ENCODE data around the gene LRMDA.
"Not testable (repeated sequence)": the region's sequence is repeated elsewhere in the genome, so short reads cannot be mapped to it uniquely, and the experiment has no call there.

The LRMDA gene

DNA sequence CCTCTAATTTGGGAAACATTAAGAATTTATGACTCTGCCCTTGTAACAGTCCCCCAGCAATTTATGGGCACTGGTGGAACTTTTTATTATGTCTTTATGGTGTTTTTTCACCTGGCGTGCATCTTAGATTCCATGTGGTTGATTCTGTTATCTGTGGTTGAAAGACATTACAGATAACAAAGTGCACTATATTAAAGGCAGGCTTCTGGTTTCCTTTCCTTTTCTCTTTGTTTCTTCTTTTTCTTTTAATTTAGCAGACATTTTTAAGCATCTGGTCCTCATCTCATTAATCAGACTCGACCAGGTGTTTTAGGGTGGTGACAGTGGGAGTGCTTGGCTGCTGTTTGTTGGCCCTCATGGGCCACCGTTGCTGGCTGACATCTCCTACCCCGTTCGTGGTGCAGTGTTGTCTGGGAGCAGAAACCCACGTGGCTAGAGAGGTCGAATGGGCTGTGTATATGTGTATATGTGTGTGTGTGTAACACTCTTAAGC, 77.4 kb downstream of the LRMDA start:
- DNase-seq, result no peak

DNA sequence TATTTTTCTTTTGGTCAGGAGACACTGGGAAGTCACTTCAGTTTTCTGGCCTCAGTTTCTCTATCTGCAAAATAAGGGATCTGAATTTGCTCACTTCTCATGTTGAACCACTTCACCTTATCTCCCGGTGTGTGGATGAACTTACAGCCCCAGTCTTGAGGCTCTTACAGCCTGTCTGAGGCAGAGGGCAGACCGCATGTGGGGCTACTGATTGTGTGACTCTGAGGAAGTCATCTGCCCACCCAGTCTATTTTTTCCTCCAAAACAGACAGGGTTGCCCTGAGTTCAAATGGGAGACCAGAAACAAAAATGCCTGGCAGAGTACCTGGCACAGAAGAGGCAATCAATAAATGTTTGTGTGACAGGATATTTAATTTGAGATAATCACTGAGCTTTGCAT, 78.3 kb downstream of the LRMDA start:
- DNase-seq, result no peak

DNA sequence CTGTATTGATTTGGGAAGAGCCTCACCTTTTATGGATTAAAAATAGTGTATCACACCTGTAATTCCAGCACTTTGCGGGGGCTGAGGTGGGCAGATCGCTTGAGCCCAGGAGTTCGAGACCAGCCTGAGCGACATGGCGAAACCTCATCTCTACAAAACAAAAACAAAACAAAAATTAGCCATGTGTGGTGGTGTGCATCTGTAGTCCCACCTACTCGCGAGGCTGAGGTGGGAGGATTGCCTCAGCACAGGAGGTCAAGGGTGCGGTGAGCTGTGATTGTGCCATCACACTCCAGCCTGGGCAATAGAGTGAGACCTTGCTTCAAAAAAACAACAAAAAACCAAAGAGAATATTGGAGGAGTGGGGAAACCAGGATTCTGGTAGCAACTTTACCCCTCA, 79.6 kb downstream of the LRMDA start:
- DNase-seq, result no peak

DNA sequence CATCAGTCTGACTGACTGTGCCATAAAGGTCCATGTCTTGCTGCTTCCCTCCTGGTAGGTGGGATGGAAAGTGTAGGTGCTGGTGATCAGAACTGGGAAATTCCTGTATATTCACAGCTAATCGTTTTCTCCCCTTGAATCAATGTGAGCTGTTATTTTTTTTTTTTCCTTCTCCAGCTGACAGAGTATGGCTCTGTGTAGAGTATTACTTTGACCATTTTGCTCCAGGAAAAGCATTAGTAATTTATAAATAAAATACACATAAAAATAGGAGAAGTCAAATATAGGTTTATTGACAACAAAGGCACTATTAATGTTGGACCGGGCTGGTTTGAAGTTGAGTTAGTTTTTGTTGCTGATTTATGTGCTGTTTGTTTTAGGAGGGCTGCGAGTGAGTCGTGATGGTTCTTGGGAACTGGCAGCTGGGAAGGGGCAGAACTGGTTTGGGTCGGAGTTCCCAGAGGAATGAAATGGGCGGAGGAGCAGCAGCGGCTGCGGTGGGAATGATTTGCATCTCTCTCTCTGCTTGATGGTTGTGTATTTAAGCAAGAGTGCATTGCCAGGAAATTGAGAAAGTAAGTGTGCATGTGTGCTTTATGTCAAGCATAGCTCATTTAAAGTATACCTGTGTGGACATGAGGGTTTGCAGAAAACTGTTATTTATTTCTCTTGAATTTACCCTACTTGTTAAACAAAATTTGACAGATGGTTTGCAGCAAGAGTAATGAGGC, 80.9 kb downstream of the LRMDA start:
- DNase-seq, result peak; percentile 53

DNA sequence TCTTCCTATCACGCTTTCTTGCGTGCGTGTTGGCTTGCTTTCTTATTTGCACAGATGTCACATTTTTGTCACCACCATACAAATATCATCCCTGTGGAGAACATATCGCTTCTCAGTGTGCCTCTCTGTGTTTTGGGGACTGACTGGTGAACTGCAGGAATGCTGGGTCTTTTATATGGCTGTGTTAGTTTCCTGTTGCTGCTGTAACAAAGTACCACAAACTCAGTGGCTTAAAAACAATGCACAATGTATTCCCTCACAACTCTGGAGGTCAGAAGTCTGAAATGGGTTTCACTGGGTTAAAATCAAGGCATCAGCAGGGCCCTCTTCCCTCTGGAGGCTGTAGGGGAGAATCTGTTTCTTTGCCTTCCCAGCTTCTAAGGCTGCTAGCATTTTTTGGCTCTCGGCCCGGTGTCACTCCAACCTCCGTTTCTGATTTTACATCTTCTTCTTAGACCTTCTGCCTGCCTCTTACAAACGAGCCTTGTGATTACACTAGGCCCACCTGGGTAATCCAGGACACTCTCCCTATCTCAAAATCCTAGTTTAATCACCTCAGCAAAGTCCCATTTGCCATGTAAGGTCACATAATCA, 82.0 kb downstream of the LRMDA start:
- no peak for DNase-seq

- no peak for DNase-seq
These were observed 83.4 kb downstream of the LRMDA start for GRCh38 chr10:75514830-75515229.

DNA sequence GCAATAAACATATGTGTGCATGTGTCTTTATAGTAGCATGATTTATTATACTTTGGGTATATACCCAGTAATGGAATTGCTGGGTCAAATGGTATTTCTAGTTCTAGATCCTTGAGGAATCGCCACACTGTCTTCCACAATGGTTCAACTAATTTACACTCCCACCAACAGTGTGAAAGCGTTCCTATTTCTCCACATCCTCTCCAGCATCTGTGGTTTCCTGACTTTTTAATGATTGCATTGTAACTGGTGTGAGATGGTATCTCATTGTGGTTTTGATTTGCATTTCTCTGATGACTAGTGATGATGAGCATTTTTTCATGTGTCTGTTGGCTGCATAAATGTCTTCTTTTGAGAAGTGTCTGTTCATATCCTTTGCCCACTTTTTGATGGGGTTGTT, 84.7 kb downstream of the LRMDA start:
- not testable (repeated sequence) for DNase-seq

DNA sequence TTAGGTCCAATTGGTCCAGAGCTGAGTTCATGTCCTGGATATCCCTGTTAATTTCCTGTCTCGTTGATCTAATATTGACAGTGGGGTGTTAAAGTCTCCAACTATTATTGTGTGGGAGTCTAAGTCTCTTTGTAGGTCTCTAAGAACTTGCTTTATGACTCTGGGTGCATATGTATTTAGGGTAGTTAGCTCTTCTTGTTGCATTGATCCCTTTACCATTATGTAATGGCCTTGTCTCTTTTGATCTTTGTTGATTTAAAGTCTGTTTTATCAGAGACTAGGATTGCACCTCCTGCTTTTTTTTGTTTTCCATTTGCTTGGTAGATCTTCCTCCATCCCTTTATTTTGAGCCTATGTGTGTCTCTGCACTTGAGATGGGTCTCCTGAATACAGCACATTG, 87.8 kb downstream of the LRMDA start:
- not testable (repeated sequence) for DNase-seq

- DNase-seq, result not testable (repeated sequence)
These were observed 89.9 kb downstream of the LRMDA start for GRCh38 chr10:75521194-75521829.

DNA sequence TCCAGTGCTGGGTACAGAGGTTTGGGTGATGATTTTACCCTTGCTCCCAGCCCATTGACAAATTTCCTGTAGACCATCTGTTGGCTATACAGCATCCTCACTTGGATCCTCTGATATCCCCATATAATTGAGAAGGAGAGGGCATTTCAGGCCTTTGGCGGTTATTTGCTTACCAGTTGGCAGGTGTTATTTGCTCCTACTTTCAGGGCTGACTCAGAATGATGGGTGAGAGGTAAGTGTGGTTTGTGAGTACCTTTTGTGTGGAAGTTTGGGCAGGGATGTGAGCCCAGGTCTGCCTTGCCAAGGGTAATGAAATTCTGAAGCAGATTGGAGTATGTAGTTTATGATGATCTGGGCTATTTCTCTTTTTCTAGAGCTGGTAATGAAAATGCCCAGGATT, 93.6 kb downstream of the LRMDA start:
- no peak for DNase-seq

GRCh38 chr10:75525646-75526045, 94.2 kb downstream of the LRMDA start:
- DNase-seq, result no peak

- no peak for DNase-seq
These were observed 96.1 kb downstream of the LRMDA start for GRCh38 chr10:75527542-75527941.

DNA sequence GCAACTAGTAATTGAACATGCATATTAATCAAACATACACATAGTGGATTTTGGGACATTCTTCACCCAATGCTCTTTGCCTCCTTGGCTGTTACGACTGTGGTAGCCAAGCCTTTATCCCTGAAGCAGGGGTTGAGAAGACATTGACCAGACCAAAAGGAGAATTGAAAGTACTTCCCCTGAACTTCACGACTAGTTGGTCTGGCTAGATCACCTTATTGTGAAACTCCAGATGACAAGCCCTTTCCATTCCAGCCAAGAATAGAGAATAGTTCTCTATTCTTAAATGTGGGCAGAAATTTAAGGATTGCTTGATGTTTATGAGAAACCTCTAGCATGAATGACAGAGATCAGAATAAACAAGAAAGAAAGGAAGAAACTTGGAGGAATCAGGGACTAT, 97.0 kb downstream of the LRMDA start:
- no peak for DNase-seq

GRCh38 chr10:75530299-75530698, 98.9 kb downstream of the LRMDA start:
- no peak for DNase-seq

GRCh38 chr10:75531571-75532031, 100.2 kb downstream of the LRMDA start:
- no peak for DNase-seq

DNA sequence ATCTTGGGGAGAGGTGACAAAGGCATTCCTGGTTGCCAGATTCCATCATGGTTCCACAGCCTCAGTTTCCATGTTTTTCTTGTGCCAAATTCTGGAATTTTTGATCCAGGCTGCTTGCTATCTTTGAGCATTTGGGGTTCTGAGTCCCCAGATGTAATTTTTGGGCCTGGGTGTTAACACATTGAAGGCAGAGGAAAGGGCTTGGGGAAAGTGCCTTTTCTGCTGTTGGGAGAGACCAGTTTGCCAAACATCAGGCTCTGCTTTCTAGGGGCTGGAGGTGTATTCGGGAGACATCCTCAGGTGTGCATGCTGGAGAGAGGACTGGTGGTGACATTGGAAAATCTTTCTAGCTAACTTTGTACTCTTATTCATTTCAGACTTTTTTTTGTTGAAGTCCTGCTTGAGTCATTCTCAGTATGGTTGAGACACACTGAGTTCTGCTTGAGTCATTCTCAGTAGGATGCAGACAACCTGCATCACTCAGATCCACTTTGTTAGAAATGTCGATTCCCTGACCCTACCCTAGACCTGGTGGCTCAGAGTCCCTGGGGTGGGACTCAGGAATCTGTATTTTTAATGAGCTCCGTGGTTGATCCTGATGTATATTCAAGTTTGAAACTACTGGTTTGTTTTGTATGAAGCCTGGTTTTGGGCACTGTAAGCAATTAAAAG, 101.0 kb downstream of the LRMDA start:
- DNase-seq, result no peak

DNA sequence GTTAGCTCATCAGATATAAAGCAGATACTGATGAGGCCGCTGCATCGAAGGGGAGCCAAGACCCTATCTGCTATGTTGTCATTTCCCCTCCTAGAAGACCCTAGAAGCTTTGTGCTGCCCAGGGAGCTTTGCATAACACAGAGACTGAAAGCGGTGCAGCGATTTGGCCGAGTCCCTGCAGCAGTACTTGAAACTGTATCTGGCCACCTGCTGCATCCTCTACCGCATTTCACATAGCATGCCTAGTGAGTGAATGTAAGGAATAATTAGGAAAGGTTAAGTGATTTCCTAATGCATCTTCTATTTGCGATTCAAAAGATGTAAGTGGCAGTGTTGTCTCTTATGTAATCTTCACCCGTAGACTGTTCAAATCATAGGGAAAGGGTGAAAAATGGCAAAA, 106.7 kb downstream of the LRMDA start:
- DNase-seq, result no peak

- DNase-seq, result no peak
These were observed 107.3 kb downstream of the LRMDA start for GRCh38 chr10:75538765-75539164.

DNA sequence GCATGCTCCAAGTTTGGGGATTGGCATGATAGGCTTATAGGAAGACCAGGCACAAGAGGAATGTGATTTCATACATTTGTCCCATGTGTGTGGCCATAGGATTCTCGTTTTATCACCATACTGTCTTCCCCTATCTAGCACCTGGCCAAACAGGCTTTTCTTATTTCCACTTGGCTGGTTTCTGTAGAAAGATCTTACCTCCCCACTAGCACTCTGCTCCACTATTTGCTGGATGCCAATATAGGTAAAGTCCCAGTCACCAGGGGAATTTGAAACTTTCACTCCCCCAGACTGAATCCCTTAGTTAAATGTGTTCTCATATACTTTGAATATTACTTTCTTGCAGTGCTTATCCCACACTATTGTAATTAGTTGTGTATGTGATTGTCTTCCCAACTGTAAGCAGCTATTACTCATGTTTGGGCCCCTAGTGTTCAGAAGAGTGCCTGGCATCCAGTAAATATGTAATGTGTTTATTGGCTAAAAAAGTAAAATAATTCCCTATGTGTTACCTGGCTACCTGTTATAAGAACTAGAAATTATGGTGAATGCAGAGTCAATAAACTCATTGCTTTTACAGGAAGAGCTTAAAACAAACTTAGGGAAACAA, 109.0 kb downstream of the LRMDA start:
- no peak for DNase-seq

GRCh38 chr10:75540981-75541380, 109.6 kb downstream of the LRMDA start:
- DNase-seq, result no peak

DNA sequence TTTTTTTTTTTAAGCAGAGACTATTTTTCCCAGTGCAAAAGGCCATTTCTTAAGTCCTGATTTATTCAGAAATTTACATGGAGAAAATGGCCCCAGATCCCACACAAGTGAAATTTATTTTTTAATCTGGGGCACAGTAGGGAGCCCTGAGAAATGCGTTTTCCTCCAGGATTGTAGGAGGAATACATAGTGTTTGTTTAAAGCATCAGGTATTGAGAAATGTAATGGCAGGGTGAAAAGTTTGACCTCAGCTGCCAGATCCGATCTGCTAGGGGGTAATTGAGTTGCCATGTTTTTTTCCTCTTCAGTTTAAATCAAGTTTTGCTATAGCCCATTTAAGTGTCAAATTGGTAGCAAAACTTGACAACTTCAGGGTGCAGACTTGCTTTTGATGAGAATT, 110.0 kb downstream of the LRMDA start:
- no peak for DNase-seq

DNA sequence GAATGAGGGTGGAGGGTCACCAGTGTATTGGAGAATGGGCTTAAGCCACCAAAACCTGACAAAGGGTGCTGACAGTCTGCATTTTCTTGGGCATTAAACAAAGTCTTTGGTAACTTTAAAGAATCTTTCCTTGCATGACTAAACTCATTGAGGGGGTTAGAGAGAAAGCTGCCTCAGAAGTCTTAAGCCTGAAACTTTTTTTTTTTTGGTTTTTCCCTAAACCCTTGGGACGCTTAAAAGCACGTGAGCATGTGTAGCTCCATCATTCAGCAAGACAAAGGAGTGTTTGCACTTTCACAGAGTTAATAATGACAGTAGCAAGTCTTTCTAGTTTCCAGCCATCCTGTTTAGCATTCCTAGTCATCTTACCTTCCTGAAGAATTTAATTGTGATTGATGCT, 110.7 kb downstream of the LRMDA start:
- no peak for DNase-seq

GRCh38 chr10:75542906-75543305, 111.5 kb downstream of the LRMDA start:
- DNase-seq, result peak; percentile 68
